Germinal center (tissue), 1 donor: ENCODE measurements around the gene GALP.
"Not testable (repeated sequence)": the region's sequence is repeated elsewhere in the genome, so short reads cannot be mapped to it uniquely, and the experiment has no call there.

Experiments
- DNase-seq: peaks from one replicate; pipeline ENCODE4 v3.0.0; 2012; ENCODE audit warnings: mixed read lengths, low spot score

GALP gene

DNA sequence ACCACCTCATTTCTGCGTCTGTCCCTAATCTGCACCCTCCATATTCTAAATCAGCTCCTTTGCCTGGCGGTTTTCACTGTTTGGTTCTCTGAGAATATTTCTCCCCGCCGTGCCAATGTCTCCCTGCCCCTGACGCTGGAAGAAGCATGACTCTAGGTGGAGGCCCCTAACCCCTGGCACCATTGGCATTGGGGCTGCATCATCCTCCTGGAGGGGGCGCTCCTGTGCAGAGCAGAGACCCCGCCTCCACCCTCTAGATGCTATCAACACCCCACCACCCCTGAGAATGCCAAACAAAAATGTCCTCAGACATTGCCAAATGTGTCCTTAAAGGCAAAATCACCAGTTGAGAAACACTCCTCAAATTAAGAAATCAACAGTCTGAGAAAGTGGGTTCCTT lies 15.3 kb downstream of the GALP start:
- DNase-seq, result no peak

DNA sequence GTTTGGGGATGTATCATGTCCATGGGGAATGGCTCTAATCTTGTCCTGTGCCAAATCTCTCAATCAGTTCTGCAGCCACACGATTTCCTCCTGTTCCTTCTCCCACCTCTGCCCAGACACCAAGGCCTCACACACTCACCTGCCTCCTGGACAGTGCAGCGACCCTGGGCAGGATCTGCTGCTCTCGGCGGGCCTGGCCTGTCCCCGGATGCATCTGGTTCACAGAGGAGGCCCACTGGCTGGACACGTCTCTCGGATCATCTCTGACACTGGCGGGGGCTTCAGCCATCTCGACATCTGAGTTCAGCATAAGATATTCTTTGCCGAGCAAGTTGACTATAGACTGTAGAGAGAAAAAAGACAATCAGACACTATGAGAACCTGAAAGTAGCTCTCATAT lies 15.9 kb downstream of the GALP start:
- DNase-seq, result no peak

DNA sequence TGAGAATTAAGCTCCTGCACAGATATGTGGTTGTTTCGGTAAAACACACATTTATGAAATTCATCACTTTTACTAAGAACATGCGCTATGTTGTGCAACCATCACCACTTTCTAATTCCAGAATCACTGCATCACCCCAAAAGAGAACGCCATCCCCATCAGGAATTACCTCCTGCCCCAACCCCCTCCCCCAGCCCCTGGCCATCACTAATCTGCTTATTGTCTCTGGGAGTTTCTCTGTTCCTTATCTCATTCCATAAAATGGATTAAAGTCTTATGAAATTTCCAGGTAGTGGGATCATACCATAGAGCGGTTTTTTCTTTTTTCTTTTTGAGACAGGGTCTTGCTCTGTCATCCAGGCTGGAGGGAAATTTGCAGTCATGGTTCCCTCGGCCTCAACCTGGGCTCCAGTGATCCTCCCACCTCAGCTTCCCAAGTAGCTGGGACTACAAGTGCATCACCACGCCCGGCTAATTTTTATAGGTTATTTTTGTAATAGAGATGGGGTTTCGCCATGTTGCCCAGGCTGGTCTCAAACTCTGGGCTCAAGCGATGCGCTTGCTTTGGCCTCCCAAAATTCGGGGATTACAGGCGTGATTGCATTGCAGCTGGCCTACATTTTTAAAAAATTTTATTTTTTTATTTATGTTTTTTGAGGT lies 18.3 kb downstream of the GALP start:
- no peak for DNase-seq

DNA sequence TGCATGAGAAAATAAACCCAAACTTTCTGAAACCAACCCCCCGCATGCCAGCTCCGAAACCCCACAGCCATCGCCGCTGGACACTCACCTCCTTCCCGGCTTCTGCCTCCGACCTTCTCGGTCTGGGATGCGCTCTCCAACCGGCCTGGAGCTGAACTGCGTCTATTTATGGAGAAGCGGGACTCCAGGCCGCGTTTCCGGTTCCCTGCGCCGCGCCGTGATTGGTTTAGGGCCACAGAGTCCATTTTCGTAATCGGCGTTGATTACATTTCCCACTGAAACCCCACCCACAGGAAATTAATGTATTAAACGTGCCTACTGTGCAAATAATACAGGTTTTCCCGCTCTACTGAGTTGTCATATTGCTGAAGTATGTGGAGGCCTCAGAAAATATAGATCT lies 21.8 kb downstream of the GALP start, which contains the start of gene ZSCAN5B:
TSS of gene ZSCAN5B (minus strand) at position 138 of the 400 bp plus-strand sequence. CDS start 4,731 bp downstream, outside the sequence.
- not testable (repeated sequence) for DNase-seq

DNA sequence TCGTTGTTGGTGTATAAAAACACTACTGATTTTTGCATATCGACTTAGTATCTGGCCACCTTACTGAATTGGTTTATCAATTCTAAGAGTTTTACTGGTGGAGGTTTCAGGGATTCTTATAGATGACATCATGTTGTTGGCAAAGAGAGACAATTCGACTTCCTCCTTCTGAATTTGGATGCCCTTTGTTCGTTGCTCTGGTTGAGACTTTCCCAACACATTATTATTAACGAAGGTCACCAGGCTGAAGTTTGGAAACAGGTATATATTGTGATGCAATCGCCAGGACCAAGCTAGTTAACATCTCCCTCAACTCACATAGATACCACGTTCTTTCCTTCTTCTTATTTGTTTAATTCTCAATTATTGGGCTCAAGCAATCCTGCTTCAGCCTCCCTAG lies 23.9 kb downstream of the GALP start:
- DNase-seq, result no peak

DNA sequence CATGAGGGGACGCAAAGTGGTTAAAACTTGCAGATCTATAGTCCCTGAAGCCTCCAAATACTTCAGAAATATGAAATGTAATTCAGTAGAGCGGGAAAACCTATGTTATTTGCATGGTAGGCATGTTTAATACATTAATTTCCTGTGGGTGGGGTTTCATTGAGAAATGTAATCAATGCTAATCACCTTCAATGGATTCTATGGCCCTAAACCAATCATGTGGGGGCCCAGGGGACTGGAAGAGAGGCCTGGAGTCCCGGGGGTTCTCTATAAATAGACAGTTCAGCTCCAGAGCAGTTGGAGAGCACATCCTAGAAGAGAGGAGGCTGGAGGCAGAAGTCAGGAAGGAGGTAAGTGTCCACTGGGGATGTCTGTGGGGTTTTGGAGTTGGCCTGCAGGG lies 26.2 kb downstream of the GALP start, which contains the start of gene ZSCAN5C:
TSS of gene ZSCAN5C (plus strand) at position 301 of the 400 bp plus-strand sequence. CDS start 3,641 bp downstream, outside the sequence.
- DNase-seq, result no peak

DNA sequence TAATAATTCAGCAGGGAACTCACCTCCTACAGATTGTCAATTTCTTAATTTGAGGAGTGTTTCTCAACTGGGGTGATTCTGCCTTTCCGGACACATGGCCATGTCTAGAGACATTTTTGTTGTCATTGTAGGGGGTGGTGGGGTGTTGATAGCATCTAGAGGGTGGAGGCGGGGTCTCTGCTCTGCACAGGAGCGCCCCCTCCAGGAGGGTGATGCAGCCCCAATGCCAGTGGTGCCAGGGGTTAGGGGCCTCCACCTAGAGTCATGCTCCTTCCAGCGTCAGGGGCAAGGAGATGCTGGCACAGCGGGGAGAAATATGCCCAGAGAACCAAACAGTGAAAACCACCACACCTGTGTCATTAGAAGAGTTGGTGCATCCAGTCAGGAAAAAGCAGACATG lies 31.8 kb downstream of the GALP start:
- not testable (repeated sequence) for DNase-seq

DNA sequence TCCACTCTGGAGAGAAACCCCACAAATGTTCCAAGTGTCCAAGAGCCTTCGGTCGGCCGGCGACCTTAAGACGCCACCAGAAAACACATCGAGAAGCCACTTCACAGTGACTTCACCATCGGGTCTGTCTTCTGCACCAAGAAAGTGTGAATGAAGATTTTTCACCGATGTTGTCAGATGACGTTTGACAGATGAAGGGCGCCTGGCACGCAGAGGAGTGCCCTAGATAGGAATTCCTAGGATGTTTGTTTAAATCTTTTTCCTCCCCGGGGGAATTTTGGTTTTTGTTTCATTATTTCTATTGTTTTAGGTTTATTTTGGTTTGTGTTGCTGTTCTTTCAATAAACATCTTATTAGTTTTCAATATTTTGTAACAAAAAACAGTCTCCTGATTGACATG lies 33.3 kb downstream of the GALP start:
- no peak for DNase-seq

DNA sequence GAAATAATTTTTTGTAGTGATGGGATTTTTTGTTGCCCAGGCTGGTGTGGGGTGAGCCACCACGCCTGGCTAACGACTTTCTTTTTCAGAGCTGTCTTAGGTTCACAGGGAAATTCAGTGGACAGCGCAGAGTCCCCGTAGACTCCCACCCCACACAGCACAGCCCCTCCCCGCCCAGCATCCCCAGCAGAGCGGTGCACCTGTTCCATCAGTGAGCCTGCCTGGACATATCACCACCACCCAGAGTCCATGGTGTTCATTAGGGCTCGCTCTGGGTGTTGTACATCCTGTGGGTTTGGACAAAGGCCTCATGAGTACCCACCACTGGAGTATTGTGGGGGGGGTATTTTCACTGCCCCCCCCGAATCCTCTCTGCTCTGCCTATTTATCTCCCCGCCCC lies 34.2 kb downstream of the GALP start:
- not testable (repeated sequence) for DNase-seq

DNA sequence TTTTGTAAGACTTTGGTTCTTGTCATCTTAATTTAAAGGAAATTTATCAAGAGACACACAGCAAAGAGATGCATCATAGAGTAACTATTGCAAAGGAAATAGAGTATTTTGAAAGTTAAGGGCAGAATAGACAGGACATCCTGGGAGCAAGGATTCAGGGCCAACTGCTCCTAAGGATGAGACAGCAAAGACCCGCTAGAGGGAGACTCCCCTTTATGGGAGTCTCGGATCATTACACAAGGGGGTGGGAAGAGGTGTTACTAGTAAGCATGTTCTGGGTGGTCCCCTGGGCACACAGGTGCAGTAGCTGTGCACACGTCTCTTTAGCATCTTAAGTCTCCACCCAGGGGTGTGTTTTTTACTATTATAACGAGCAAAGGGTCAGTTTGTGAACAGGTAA lies 35.9 kb downstream of the GALP start:
- no peak for DNase-seq

DNA sequence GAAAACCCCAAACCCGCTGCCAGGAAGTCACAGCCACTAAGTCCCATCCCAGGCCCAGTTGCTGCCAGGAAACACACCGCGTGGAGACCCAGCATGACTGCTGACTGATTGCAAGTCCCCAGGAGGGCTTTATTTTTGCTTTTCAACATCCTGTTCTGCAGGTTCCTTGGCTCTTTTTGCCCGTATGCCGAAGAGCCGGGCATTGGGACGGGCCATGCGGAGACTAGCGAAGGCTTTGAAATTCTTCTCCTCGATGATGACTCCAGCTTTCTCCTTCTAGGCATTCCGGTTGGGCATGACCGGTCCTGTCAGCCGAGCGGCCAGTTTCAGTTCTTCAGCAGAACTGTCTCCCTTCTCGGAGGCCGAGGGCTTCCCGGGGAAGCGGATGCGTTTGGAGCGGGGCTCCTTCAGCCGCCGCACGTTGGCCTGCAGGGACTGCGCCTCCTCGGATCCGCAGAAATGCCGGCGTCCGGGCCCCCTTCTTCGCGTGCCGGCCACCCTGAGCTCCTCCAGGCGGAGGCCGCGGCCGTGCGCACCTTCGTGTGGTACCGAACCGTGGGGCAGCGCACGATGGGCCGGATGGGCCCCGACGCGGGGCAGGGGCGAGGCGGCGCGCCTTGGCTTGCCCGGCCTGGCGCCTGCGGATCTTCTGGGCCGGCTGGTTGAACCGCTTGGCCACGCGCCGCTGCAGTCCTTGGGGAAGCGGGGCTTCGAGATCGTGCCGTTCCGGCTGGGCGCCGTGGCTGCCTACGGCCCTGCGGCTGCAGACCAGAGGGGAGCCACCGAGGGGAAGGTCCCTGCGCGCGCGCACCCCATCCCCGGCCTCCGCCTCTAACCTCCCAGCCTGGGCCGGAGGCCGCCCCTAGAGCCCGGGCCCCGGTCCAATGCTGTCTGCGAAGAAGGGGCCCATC lies 41.5 kb downstream of the GALP start:
- no peak for DNase-seq

DNA sequence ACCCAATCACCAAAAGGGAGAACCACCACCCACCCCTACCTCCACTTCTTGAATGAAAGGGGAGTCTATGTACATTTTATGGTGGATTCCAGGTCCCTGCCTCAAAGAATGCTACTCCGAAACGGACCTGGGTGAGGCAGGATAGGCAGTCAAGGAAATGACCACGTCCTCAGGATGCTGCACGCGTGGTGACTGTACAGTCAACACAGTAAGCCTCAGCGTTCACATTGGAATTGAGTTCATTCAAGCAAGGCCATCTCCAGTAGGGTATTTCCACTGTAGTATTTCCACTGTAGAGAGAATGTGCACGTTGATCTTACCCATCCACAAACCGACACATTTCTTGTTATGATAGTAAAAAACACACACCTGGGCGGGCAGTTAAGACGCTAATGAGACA lies 43.2 kb downstream of the GALP start:
- no peak for DNase-seq

DNA sequence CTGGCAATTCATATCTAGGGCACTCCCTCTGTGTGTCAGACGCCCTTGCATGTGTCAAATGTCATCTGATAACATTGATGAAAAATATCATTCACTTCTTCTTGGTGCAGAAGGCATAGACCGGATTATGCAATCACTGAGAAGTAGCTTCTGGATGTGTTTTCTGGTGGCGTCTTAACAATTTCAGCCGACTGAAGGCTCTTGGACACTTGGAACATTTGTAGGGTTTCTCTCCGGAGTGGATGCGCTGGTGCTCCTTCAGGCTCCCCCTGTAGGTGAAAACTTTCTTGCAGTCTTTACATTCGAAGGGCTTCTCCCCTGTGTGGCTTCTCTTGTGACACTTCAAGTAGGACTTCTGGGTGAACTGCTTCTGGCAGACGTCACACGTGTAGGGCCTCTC lies 45.6 kb downstream of the GALP start:
- DNase-seq, result not testable (repeated sequence)

DNA sequence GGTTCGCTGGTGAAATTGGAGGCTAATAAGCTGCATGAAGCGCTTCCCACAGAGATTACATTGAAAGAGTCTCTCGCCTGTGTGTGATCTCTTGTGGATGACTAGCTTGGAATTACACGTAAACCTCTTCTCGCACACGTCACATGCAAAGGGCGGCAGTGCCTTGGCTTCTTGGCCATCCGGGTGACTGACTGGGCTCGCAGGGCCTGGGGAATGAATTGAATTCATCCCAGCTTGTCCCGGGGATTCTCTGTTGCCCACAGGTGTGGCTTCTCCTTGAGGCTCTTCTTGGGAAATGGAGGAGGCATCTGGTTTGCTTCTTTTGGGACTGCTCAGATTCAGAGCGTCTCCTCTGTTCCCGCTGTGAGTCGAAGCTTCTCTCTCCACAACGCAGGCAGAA lies 46.0 kb downstream of the GALP start:
- no peak for DNase-seq

DNA sequence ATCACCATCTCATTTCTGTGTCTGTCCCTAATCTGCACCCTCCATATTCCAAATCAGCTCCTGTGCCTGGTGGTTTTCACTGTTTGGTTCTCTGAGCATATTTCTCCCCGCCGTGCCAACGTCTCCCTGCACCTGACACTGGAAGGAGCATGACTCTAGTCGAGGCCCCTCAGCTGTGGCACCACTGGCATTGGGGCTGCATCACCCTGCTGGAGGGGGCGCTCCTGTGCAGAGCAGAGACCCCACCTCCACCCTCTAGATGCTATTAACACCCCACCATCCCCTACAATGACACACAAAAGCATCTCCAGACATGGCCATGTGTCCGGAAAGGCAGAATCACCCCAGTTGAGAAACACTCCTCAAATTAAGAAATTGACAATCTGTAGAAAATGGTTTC lies 47.1 kb downstream of the GALP start:
- DNase-seq, result no peak

DNA sequence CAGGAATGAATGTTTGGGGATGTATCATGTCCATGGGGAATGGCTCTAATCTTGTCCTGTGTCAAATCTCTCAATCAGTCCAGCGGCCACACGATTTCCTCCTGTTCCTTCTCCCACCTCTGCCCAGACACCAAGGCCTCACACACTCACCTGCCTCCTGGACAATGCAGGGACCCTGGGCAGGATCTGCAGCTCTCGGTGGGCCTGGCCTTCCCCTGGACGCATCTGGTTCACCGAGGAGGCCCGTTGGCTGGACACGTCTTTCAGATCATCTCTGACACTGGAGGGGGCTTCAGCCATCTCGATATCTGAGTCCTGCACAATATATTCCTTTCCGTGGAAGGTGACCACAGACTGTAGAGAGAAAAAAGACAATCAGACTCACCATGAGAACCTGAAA lies 47.7 kb downstream of the GALP start:
- DNase-seq, result no peak
